HPDE6-E6E7 (cell line): ENCODE measurements around the gene ELAC2.

ENCODE experiments used
- DNase-seq: peaks from one replicate; pipeline ENCODE4 v3.0.0; 2011; ENCODE audit warnings: missing footprints; ENCODE audit errors: extremely low spot score

ELAC2 gene

DNA sequence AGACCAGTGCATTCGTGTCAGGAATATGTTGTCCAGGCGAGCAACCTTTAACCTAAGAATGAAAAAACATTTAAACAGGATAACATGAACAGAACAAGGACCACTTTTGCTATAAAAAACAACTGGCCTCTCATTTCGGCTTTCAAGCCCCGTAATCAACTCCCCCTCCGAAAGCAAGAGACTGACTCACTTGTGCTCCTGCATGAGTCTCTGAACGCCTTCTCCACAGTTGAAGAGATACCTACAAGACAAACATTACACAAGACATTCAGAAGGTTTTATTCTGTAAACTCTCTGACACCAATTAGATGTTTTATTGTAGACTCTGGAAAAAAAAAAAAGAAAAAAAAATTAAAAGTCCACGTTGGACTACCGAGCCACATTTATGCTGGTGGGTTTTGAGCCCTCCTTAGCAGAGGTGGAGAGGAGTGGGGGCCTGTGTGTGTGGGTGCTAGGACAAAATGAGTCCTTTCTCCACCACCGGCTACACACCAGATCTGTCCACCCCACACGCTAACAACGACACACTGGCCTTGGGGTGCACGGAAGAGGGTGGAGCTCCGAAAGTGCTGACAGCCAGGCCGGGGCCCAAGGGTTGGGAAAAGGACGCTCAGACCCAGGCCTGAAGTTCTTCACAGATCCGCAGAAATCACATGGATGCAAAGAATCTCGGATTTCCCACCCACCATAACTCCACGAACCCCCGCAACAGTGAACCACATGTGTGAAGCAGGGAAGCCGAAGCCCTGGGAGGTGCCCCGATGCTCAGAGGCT is 759 bp downstream of the ELAC2 start:
- no peak for DNase-seq

DNA sequence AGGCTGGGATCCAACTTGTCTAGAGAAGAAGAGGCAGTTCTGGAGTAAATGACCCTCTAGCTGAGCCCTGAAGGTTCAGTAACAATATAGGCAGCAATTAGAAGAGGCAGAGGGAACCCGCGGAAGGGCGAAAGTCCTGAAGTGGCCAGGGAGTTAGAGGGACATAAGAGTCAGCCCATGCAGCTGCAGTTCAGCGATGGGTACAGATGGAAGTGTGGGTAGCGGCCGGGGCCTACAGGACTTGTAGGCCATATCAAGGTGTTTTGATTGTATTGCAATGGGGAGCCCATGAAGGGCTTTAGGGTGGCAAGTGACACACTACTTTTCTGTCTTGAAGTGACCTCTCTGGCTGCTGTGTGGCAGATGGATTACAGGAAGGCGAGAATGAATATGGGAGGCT is 3.0 kb downstream of the ELAC2 start:
- DNase-seq, result no peak

GRCh38 chr17:13010959-13011358 is 6.9 kb downstream of the ELAC2 start:
- no peak for DNase-seq

DNA sequence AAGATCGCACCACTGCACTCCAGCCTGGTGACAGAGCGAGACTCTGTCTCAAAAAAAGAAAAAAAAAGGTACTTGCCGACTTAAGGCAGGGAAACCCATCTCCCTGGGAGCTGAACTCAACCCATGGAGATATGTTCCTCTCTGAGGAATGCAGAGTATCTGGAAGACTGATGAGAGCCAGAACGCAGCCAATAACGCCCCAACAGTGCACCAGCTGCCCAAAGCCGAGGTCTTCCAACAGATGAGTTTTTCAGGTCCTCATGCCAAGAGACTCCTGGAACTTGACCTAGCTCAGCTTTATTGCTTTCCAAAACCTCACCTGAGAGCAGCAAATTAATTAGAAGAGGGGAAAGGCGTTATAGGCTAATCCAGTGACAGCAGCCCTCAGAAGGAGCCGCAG is 9.4 kb downstream of the ELAC2 start:
- no peak for DNase-seq

- DNase-seq, result no peak
Measured at GRCh38 chr17:13005530-13005929, 12.3 kb downstream of the ELAC2 start.

DNA sequence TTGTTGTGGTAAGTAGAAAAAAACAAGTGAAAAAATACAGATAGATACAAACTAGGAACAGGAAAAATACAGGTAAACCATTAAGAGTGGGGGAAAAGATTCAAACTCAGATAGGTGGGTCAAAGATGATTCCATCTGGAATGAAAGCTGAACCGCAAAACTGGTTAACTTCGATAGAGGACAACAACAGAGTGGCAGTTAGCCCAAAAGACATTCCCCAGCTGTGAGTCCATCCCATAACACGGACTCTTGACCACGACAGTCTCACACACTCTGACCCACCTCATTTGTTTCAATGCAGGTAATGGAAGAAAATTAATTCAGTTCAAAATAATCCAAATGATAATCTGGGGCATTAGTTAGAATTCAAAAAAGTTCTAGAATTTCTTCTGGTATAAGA is 13.5 kb downstream of the ELAC2 start:
- no peak for DNase-seq

- DNase-seq, result no peak
Measured at GRCh38 chr17:13003927-13004326, 13.9 kb downstream of the ELAC2 start.

DNA sequence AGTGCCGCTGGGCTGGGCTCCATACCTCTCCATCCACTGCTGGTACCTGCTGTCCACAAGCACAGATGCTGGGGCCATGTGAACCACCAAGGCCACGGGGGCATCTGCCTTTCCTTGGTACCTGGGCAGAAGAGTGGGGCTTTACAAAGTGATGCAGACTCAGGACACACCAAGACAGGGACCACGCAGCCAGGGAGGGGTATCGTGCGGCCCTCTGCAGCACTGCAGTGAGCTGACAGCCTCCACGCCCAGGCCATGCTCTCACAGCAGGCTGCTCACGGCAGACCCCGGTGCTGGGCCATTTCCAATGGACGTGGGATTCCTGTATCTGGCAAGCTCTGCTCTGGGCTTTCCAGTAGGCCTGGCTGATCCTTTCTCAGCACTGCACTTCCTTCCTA is 14.4 kb downstream of the ELAC2 start:
- no peak for DNase-seq

- DNase-seq, result peak; percentile 47
Measured at GRCh38 chr17:13002761-13003453, 14.9 kb downstream of the ELAC2 start.

DNA sequence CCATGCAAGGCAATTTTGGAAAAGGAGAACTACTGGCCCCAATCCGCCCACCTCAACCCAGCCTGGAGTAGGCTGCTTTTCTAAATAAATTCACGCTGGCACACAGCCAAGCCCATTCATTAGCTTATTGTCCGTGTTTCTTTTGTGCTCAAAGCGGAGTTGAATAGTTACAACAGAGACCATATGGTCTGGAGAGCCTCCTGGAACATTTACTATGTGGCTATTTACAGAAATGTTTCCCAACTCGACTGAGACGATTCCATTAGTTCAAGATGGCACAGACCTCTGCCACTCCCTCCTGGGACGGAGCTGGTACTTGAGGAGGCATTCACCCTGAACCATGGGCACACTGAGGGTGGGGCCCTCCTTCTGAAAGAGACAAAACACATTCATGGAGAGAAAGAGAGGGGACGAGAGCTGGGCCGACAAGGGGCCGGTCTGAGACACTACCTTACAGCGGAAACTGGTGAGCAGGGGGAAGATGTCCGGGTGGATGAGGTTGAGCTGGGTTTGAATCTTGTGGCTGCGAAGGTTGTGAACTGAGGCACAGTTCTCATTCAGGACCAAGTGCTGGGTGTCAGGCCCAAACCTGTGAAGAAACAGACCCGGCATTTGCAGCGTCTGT is 15.7 kb downstream of the ELAC2 start:
- no peak for DNase-seq

DNA sequence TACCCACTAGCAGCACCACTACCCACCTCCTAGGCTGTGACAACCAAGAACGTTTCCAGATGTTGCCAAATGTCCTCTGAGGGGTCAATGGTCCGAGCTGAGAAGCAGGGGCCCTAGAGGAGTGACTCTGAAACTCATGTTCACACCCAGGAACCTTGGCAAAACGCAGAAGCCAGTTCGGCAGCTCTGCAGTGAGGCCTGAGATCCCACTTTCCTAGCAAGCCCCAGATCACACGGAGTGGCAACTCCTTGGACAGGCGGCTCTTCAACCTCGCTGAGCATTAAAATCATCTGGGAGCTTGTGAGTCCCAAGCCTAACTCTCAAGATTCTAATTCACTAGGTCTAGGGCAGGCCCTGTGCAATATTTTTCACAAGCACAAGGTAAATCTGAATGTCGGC is 17.3 kb downstream of the ELAC2 start:
- DNase-seq, result no peak

DNA sequence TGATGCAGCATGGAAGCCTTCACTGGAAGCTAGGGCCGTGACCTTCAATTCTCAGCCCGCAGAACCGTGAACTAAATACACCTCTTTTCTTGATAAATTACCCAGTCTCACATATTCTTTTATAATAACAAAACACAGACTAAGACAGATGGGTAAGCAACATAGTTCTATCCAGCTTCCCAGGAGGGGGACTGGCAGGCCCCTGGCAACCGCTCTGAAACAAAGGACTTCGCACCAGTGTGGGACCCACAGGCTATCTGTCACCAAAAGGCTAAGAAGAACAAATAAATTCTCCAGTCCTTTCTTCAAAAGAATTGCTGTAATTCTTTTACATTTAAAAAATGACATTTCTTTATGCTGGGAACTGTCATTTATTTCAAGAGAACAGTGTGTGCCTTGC is 19.0 kb downstream of the ELAC2 start:
- DNase-seq, result no peak

DNA sequence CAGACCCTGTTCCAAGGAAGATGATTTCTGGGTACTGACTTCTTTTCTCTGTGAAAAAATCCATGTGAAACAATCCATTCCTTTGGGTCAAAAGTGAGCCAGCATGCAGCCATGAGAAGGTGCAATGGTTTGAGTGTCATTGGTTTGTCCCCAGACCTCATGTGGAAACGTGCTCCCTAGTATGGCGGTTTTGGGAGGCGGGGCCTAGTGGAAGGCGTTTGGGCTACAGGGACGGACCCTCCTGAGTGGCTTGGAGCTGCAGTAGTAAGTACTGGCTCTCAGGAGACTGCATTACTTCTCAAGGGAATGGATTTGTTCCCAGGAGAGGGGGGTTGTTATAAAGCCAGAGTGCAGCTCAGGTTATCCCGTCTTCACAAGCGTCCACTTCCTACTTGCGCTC is 19.4 kb downstream of the ELAC2 start:
- DNase-seq, result no peak

DNA sequence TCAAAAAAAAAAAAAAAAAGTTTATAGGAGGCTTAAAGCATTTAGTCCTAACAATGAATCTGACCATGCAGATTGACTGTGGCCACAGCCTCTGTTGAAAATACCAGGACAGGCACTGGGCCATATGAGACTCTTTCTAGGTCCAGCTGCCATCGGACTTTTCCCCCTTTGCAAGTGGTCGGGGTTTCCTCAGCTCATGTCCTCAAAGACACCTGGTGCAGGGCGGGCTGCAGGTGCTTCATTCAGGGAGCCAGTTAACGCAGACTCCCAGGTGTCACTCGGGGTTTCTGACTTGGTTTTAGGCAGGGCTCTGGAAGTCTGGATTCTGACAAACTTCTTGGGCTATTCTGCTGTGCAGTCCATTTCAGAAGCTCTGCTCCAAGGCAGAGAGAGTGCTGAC is 20.9 kb downstream of the ELAC2 start:
- DNase-seq, result no peak

DNA sequence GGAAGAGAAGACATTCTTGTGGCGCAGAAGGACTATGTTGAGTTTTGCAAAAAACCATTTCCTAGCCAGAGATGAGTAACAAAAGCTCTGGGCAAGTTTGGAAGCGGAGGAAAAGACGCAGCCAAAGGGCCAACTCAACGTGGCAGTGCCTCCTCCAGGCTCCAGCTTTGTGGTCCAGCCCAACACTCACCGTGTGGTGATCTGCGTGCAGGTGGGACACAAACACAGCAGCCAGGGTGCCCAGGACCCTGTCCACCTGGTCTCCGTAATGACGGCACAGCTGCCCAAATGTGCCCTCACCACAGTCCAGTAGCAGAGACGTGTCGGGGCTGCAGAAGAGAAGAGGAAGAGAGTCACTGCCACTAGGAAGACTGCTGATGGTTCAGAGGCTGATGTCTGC is 21.5 kb downstream of the ELAC2 start:
- no peak for DNase-seq

GRCh38 chr17:12995896-12996295 is 21.9 kb downstream of the ELAC2 start:
- no peak for DNase-seq

- no peak for DNase-seq
Measured at GRCh38 chr17:12995106-12995895, 22.5 kb downstream of the ELAC2 start.

GRCh38 chr17:12994341-12995074 is 23.3 kb downstream of the ELAC2 start:
- no peak for DNase-seq

DNA sequence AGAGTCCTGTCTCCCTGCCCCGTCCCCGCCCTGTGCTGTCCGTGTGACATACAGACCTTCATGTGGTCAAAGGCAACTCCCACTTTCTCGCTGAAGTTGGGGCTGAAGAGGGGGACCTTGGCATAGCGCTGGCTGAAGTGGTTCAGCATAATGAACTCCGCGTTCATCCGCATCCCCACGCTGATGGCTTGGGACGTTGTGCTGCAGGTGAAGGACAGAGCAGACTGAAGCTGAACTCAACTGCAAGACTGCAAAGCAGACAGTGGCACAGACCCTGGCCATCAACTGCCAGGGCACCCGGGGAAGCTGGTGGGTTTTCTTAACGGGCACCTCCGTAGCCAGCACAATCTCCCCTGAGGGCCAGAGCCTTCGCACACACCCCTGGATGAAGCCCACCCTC is 24.2 kb downstream of the ELAC2 start:
- no peak for DNase-seq

- no peak for DNase-seq
Measured at GRCh38 chr17:12992676-12993075, 25.2 kb downstream of the ELAC2 start.

DNA sequence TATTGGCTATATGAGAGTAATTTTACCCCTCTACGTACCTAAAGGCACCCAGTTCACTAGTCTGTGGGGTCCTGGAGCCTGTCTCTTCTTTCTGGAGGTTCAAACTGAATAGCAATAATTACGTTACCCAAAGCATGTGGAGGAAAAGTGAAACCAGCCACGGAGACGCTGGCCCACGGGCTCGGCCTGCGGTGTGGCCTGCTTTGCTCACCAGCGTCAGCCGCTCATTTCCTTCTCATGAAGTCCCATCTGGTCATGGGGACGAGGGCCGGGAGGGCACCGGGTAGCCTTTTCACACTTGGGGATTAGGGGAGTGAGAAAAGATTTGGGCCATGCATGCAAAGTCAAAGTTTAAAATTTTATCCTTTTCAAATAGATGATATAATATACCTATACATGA is 26.9 kb downstream of the ELAC2 start:
- DNase-seq, result no peak
